SK-N-SH (cell line): ENCODE measurements around the gene NT5C. TPM values are rescaled to one million over a fixed set of nuclear protein-coding genes. Genes with fewer than 3 reads are reported as not detected.

Experiments
- CTCF ChIA-PET: fragments of 300-600, 350-600 bp; formaldehyde crosslinking; extraction: SDS; loops from one replicate; lab custom pipeline; 2021; lab: Yijun Ruan, JAX
- POLR2A ChIA-PET: fragments of 350-600 bp; sonication (Branson Sonifier 250); formaldehyde crosslinking; extraction: SDS; loops from one replicate; lab custom pipeline; 2020; ENCODE audit warnings: antibody characterized with exemption, inconsistent platforms; lab: Yijun Ruan, JAX
- DNase-seq: peaks from one replicate; pipeline ENCODE4 v3.0.0; 2012
- H2AFZ ChIP-seq: fragments of 200-600 bp; sonication (generic); 2 replicates; pipeline ENCODE4 v1.8.1; 2016; ENCODE audit warnings: antibody characterized with exemption, mild to moderate bottlenecking, low read depth
- H3F3A ChIP-seq: fragments of 200-600 bp; sonication (generic); replicated peaks from 2 replicates; pipeline ENCODE3; 2016; ENCODE audit warnings: antibody characterized with exemption, mild to moderate bottlenecking; ENCODE audit not compliant: insufficient read depth
- H3K27ac ChIP-seq, 2 experiments: fragments of 200-500 bp in 1 of 2; fragments of 200-600 bp in 1 of 2; sonication (Bioruptor generic) in 1 of 2; sonication (generic), shearing (Covaris generic) in 1 of 2; 2 replicates each; pipeline versions ENCODE4 v1.5.1 to v1.6.1; 2014 to 2016; ENCODE audit warnings: low read depth in 2 of 2, inconsistent platforms in 1 of 2, low read length in 1 of 2, mild to moderate bottlenecking in 1 of 2, mixed read lengths in 1 of 2
- H3K27me3 ChIP-seq: fragments of 200-600 bp; sonication (generic), shearing (Covaris generic); 2 replicates; pipeline ENCODE4 v1.6.1; 2016; ENCODE audit warnings: mixed run types; ENCODE audit not compliant: insufficient read depth
- H3K36me3 ChIP-seq, 2 experiments: fragments of 200-500 bp in 1 of 2; fragments of 200-600 bp in 1 of 2; sonication (Bioruptor generic) in 1 of 2; sonication (generic) in 1 of 2; replicated peaks in 1 of 2; 2 replicates each; pipeline versions ENCODE3 to v1.5.1; 2014 to 2016; ENCODE audit warnings: low read length in 1 of 2, mild to moderate bottlenecking in 1 of 2; ENCODE audit not compliant: insufficient read depth in 2 of 2, control insufficient read depth in 1 of 2
- H3K4me1 ChIP-seq, 2 experiments: fragments of 200-500 bp in 1 of 2; fragments of 200-600 bp in 1 of 2; sonication (Bioruptor generic) in 1 of 2; sonication (generic), shearing (Covaris generic) in 1 of 2; 2 replicates each; pipeline versions ENCODE4 v1.5.1 to v1.6.1; 2014 to 2016; ENCODE audit warnings: low read depth in 1 of 2, low read length in 1 of 2, mixed run types in 1 of 2; ENCODE audit not compliant: insufficient read depth in 2 of 2, control insufficient read depth in 1 of 2
- H3K4me2 ChIP-seq: fragments of 200-600 bp; sonication (generic), shearing (Covaris generic); 2 replicates; pipeline ENCODE4 v1.6.1; 2017; ENCODE audit warnings: mixed run types
- H3K4me3 ChIP-seq, 2 experiments: fragments of 200-500 bp in 1 of 2; fragments of 200-600 bp in 1 of 2; sonication (Bioruptor generic) in 1 of 2; sonication (generic), shearing (Covaris generic) in 1 of 2; 2 replicates each; pipeline versions ENCODE4 v1.5.1 to v1.8.1; 2014 to 2016; ENCODE audit warnings: low read depth in 2 of 2, inconsistent platforms in 1 of 2, low read length in 1 of 2, mild to moderate bottlenecking in 1 of 2, mixed read lengths in 1 of 2, moderate library complexity in 1 of 2
- H3K79me2 ChIP-seq: fragments of 200-600 bp; sonication (generic); 2 replicates; pipeline ENCODE4 v1.8.1; 2017; ENCODE audit warnings: mild to moderate bottlenecking; ENCODE audit not compliant: insufficient read depth
- H3K9ac ChIP-seq: fragments of 200-600 bp; sonication (generic); 2 replicates; pipeline ENCODE4 v1.6.1; 2017; ENCODE audit warnings: mixed run types
- H3K9me2 ChIP-seq: fragments of 200-600 bp; sonication (generic); 2 replicates; pipeline ENCODE4 v1.6.1; 2017; ENCODE audit warnings: mixed run types
- H3K9me3 ChIP-seq: fragments of 200-600 bp; sonication (generic); 2 replicates; pipeline ENCODE4 v1.6.1; 2017; ENCODE audit warnings: mixed run types, mild to moderate bottlenecking, moderate library complexity
- H4K20me1 ChIP-seq: fragments of 200-600 bp; sonication (generic); 2 replicates; pipeline ENCODE4 v1.6.1; 2017; ENCODE audit warnings: mild to moderate bottlenecking, mixed run types; ENCODE audit not compliant: insufficient read depth
- EZH2phosphoT487 ChIP-seq: fragments of 200-600 bp; sonication (generic); IDR thresholded peaks from 2 replicates; pipeline ENCODE4 v1.6.1; 2017; ENCODE audit warnings: low read depth, mixed run types, mild to moderate bottlenecking, antibody characterized with exemption, moderate library complexity, borderline replicate concordance
- FOXJ3 ChIP-seq: sonication (generic); formaldehyde crosslinking; IDR thresholded peaks from 2 replicates; pipeline ENCODE4 v1.5.1; 2020; ENCODE audit warnings: mild to moderate bottlenecking, missing genetic modification reagents
- GATA2 ChIP-seq: sonication (generic); formaldehyde crosslinking; IDR thresholded peaks from 2 replicates; pipeline ENCODE4 v1.5.0; 2020; ENCODE audit warnings: mild to moderate bottlenecking, missing genetic modification reagents
- MXI1 ChIP-seq: IDR thresholded peaks from 2 replicates; pipeline ENCODE4 v1.6.1; 2012; ENCODE audit warnings: mild to moderate bottlenecking, low read depth, low read length, improper control_type of control experiment
- NFIC ChIP-seq: IDR thresholded peaks from 2 replicates; pipeline ENCODE4 v1.4.0; 2012; ENCODE audit warnings: borderline replicate concordance
- POLR2AphosphoS5 ChIP-seq: IDR thresholded peaks from 2 replicates; pipeline ENCODE4 v1.6.1; 2012; ENCODE audit warnings: low read depth, low read length
- SMC3 ChIP-seq: IDR thresholded peaks from 2 replicates; pipeline ENCODE4 v1.6.1; 2012; ENCODE audit warnings: low read depth, low read length, improper control_type of control experiment
- TCF12 ChIP-seq: IDR thresholded peaks from 2 replicates; pipeline ENCODE4 v1.4.0; 2012
- WGBS: methylation state at CpG from one replicate; pipeline ENCODE4 v1.1.6; 2017; ENCODE audit warnings: low lambda C conversion rate; 5-methylcytosine and 5-hydroxymethylcytosine counted together
- polyA plus RNA-seq, 3 experiments: library from polyadenylated mRNA; depleted of rRNA; stranded (reverse); fragments of >200 nt; gene quantifications; 2 replicates each; pipeline ENCODE4 v1.2.3, GENCODE V29; 2012
- TF ChIP-seq, protein P1 (sequence below): IDR thresholded peaks from 2 replicates; pipeline ENCODE4 v1.4.0; 2012; ENCODE audit warnings: low read depth
- TF ChIP-seq, protein P2 (sequence below): fragments of 200-600 bp; sonication (generic); IDR thresholded peaks from 2 replicates; pipeline ENCODE4 v1.6.1; 2017; ENCODE audit warnings: antibody characterized with exemption, mild to moderate bottlenecking, moderate library complexity

Gene NT5C
- polyA plus RNA-seq, 1 of the 3 experiments (the other 2 are of a cell fraction), result 111 TPM

DNA sequence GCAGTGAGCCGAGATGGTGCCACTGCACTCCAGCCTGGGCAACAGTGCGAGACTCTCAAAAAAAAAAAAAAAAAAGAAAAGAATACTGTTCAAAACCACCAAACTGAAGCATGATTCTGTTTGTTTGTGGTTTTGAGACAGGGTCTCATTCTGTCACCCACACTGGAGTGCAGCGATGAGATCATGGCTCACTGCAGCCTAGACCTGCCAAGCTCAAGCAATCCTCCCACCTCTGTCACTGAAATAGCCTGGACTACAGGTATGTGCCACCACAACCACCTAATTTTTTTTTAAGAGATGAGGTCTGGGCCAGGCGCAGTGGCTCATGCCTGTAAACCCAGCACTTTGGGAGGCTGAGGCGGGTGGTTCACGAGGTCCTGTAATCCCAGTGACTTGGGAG lies 46.9 kb upstream of the NT5C start:
- Histone ChIP-seq H4K20me1 (peaks cover 71% of the 10 kb centered on the region), H3K27me3 (no peaks in the 10 kb centered on the region), H3K36me3 (peaks cover 21 to 74% of the 10 kb centered on the region in 2 experiments), H3K4me3 (no peak overlapping the region), H3K9me2 (no peaks in the 10 kb centered on the region), H3K27ac (no peak overlapping the region), H3K9me3 (no peaks in the 10 kb centered on the region), H3K4me1 (peaks cover 3 to 6% of the 10 kb centered on the region in 2 experiments; a peak in 2 of 4 replicates), H3K9ac (no peak overlapping the region), H3K79me2 (peaks cover 94% of the 10 kb centered on the region), H2AFZ (no peak overlapping the region)
- DNase-seq, result no peak
- CTCF ChIA-PET, result interaction anchor here (0.6 to 1.3 kb wide), 2 partner anchors 94 to 162 kb away, joined by 3 read pairs; no protein-coding TSS in a partner anchor
- WGBS, result 95% methylated on average over 6 of the region's 6 CpGs
- no peak for TF ChIP-seq SMC3
- no peak for TF ChIP-seq TCF12
- no peak for TF ChIP-seq POLR2AphosphoS5
- no peak for TF ChIP-seq MXI1
- TF ChIP-seq, all 33 proteins: peak for 0
- H3F3A ChIP-seq, result peaks cover 27% of the 10 kb centered on the region
- no peak overlapping the region for H3K4me2 ChIP-seq
- POLR2A ChIA-PET, result interaction anchor here (0.7 kb wide), 1 partner anchor 8 kb away, joined by 3 read pairs; no protein-coding TSS in a partner anchor

- Histone ChIP-seq H3K79me2 (peaks cover 100% of the 10 kb centered on the region), H3F3A (peaks cover 30% of the 10 kb centered on the region), H3K4me1 (peaks cover 0 to 6% of the 10 kb centered on the region in 2 experiments; a peak in 1 of 4 replicates), H2AFZ (no peak overlapping the region), H3K9me2 (no peaks in the 10 kb centered on the region), H3K9me3 (no peaks in the 10 kb centered on the region), H3K9ac (no peak overlapping the region), H3K4me3 (no peak overlapping the region), H3K36me3 (peaks cover 24 to 88% of the 10 kb centered on the region in 2 experiments), H4K20me1 (peaks cover 82% of the 10 kb centered on the region), H3K4me2 (no peak overlapping the region), H3K27ac (no peak overlapping the region), H3K27me3 (no peaks in the 10 kb centered on the region)
- TF ChIP-seq FOXJ3 (CRISPR knock-in tag) (no peak), EZH2phosphoT487 (no peak), MXI1 (no peak), TCF12 (no peak)
- TF ChIP-seq, protein P1, sequence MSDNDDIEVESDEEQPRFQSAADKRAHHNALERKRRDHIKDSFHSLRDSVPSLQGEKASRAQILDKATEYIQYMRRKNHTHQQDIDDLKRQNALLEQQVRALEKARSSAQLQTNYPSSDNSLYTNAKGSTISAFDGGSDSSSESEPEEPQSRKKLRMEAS, result no peak
- TF ChIP-seq, protein P2, sequence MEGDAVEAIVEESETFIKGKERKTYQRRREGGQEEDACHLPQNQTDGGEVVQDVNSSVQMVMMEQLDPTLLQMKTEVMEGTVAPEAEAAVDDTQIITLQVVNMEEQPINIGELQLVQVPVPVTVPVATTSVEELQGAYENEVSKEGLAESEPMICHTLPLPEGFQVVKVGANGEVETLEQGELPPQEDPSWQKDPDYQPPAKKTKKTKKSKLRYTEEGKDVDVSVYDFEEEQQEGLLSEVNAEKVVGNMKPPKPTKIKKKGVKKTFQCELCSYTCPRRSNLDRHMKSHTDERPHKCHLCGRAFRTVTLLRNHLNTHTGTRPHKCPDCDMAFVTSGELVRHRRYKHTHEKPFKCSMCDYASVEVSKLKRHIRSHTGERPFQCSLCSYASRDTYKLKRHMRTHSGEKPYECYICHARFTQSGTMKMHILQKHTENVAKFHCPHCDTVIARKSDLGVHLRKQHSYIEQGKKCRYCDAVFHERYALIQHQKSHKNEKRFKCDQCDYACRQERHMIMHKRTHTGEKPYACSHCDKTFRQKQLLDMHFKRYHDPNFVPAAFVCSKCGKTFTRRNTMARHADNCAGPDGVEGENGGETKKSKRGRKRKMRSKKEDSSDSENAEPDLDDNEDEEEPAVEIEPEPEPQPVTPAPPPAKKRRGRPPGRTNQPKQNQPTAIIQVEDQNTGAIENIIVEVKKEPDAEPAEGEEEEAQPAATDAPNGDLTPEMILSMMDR, result no peak
- DNase-seq, result no peak
- WGBS, result 94% methylated on average over 5 of the region's 5 CpGs
- ChIA-PET POLR2A (no interaction called here), CTCF (interaction anchor here (0.7 to 9.9 kb wide), 6 partner anchors 9 to 94 kb away, joined by 3 to 107 read pairs (median 4); partner anchors contain the start of gene MIF4GD)
Observed at GRCh38 chr17:75176625-75177024, 45.1 kb upstream of the NT5C start.

GRCh38 chr17:75174996-75175395 lies 43.5 kb upstream of the NT5C start:
- Histone ChIP-seq H4K20me1 (peaks cover 82% of the 10 kb centered on the region), H3K4me1 (peaks cover 0 to 5% of the 10 kb centered on the region in 2 experiments; a peak in 1 of 4 replicates), H3K9ac (no peak overlapping the region), H3K4me3 (no peak overlapping the region), H3K9me3 (no peaks in the 10 kb centered on the region), H2AFZ (no peak overlapping the region), H3F3A (peaks cover 30% of the 10 kb centered on the region), H3K9me2 (no peaks in the 10 kb centered on the region), H3K79me2 (peaks cover 100% of the 10 kb centered on the region), H3K36me3 (peaks cover 24 to 89% of the 10 kb centered on the region in 2 experiments), H3K27me3 (no peaks in the 10 kb centered on the region), H3K27ac (no peak overlapping the region), H3K4me2 (no peak overlapping the region)
- no peak for DNase-seq
- TF ChIP-seq POLR2AphosphoS5 (no peak), GATA2 (CRISPR knock-in tag) (no peak), NFIC (no peak)
- ChIA-PET CTCF (interaction anchor here (0.7 to 9.9 kb wide), 5 partner anchors 30 to 86 kb away, joined by 3 to 107 read pairs (median 9); partner anchors contain the start of genes GGA3, MRPS7, NT5C and NUP85), POLR2A (no interaction called here)
- 95% methylated on average over 11 of the region's 11 CpGs for WGBS
